Measurements from ENCODE around the gene TUBD1.

TUBD1 gene

DNA sequence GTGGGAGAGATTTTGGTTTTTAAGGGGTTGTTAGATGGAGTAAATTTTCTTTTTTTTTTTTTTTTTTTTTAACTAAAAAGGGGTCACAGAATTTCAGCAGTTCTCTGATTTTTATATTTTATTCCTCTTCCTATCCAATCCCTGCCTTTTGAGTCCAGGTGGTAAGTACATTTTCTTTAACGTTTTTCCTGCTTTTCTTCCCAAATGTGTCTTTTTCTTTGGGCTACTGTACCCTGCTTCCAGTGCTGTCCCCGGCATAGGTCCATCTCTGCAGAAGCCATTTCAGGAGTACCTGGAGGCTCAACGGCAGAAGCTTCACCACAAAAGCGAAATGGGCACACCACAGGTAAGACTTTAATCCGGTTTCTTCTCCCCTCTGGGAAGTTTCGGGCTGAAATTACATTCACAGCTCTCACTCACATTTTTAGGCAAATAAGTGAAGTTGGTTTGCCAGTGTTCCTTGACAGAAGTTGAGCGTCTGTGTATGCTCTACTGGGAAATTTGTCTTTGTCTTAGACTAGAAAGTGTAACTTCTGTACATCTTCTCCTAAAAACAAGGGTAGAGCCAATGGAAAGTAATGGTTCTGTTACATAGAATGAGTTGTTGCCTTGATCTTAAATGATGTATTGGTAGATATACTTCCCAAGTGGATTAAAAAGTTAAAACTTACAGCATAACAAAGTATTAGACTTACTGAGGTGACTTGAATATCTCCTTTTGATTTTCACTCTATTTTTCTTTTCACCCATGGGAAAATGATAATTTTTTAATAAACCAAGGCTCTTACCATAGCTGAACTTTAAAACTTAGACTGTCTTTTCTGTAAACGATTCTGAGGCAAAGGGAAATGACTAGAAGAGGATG lies 54.5 kb downstream of the TUBD1 start:
- DNase-seq (ENCODE audit: low spot score): no peak
- in situ Hi-C loops (cut with MboI; ENCODE audit: low sequenced_read_pairs, unreplicated experiment): no loop called here
- no peak for TF ChIP-seq CTCF (IDR thresholded peaks at IDR 0.05; ENCODE audit: borderline replicate concordance, control extremely low read depth, extremely low read depth, insufficient read depth, missing control alignments)

DNA sequence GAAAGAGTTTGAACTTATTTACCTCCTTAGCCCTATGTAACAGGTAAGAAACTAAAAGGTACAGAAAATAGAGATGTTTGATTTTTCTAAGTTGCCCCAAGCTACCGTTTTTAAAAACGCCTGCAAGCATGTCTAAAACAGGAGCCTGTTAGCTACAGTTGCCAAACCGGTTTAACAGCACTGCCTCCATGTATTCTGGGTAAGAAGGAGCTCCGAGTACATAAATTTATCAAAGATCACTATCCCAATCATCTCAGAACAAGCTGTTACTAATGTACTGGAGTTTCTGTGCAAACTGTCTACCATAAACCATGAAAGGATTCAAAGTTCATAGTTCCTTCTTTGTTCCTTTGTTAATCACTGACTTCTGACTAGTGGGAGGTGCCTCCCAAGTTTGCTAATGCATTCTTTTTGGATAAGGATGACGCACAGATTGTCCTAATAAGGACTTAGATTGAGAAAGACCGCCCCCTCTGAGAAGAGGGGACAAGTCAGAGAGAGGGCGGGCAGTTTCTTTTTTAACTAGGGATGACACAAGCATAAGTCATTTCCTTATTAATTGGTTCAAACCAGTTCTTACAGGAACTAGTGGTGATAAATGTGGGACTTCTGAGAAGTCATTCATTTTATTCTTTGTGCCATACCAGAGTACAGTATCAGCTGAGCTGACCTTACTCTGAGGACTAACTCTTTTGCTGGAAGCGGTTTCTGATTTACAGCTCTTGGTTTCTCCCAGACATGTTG lies 55.3 kb downstream of the TUBD1 start:
- TF ChIP-seq CTCF (IDR thresholded peaks at IDR 0.05; ENCODE audit: borderline replicate concordance, control extremely low read depth, extremely low read depth, insufficient read depth, missing control alignments): no peak
- in situ Hi-C loops (cut with MboI; ENCODE audit: low sequenced_read_pairs, unreplicated experiment): no loop called here
- DNase-seq (ENCODE audit: low spot score): peak; percentile 66

DNA sequence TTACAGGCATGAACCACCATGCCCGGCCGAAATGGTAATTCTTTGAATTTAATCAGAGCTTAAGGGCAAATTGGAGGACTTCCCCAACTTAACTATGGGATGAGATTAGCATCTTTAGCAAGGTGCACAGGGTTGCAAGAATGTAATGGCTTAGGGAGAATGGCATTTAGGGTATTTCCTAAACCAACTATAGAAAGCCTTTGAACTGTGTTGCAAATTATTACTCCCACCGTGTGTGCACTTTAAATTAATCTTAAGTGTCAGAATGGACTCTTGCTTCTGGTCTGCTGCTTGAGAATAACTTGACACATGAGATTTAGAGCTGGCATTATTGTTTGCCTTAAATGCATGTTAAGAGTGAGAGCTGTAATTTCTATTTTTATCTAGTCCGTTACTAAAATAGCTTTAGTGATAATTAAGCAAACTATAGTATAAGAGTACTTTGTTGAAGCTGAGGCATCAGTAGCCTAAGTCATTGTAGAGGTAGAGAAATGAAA lies 59.8 kb downstream of the TUBD1 start:
- no peak for DNase-seq (ENCODE audit: low spot score)
- in situ Hi-C loops (cut with MboI; ENCODE audit: low sequenced_read_pairs, unreplicated experiment): no loop called here
- TF ChIP-seq CTCF (IDR thresholded peaks at IDR 0.05; ENCODE audit: borderline replicate concordance, control extremely low read depth, extremely low read depth, insufficient read depth, missing control alignments): no peak

DNA sequence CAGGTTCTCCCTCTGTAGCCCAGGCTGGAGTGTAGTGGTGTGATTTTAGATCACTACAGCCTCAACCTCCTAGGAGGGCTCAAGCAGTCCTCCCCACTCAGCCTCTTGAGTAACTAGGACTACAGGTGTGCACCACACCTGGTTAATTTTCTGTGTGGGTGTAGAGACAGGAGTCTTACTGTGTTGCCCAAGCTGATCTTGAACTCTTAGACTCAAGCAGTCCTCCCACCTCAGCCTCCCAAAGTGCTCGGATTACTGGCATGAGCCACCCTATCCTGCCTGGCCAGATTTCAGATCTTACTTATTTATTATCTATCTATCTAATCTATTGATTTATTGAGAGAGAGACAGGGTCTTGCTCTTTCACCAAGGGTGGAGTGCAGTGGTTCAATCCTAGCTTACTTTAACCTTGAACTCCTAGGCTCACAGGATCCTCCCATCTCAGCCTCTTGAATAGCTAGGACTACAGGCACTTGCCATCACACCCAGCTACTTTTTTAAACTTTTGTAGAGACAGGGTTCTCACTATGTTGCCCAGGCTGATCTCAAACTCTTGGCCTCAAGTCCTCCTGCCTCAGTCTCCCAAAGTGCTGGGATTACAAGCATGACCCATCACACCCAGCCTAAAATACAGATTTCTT lies 61.8 kb downstream of the TUBD1 start:
- DNase-seq (ENCODE audit: low spot score): no peak
- TF ChIP-seq CTCF (IDR thresholded peaks at IDR 0.05; ENCODE audit: borderline replicate concordance, control extremely low read depth, extremely low read depth, insufficient read depth, missing control alignments): no peak
- in situ Hi-C loops (cut with MboI; ENCODE audit: low sequenced_read_pairs, unreplicated experiment): no loop called here

DNA sequence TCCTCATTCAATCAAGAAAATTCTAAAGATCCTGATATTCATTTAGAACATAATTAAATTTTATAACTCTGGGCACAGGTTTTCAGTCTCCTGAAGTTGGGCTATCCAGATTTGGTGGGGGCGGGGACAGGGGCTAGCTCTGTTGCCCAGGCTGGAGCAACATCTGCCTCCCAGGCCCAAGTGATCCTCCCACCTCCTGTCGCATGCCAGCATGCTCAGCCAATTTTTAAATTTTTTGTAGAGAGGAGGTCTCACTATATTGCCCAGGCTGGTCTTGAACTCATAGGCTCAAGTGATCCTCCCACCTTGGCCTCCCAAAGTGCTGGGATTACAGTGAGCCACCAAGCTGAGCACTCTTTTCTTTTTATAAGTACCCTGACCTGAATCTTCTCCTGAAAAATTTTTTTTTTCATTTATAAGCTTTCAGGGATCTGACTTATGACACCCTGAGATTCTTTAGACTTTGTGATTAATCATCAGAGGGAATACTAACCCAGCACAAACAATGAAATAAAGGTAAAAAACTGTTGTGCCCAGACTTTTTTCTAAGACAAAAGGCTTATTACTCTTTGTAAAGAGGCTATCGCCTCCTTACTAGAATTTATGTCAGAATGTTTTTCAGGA lies 62.6 kb downstream of the TUBD1 start:
- no peak for DNase-seq (ENCODE audit: low spot score)
- in situ Hi-C loops (cut with MboI; ENCODE audit: low sequenced_read_pairs, unreplicated experiment): no loop called here
- no peak for TF ChIP-seq CTCF (IDR thresholded peaks at IDR 0.05; ENCODE audit: borderline replicate concordance, control extremely low read depth, extremely low read depth, insufficient read depth, missing control alignments)
